Ramos (cell line): ENCODE measurements around the gene SEC11C.

Source experiments
- in situ Hi-C: fragments of 300-500 bp; cut with MboI; formaldehyde crosslinking; loops from one replicate; pipeline ENCODE4 v1.14.3; 2022; ENCODE audit warnings: low sequenced_read_pairs; ENCODE audit not compliant: unreplicated experiment

The SEC11C gene

GRCh38 chr18:59207506-59207905 lies 67.8 kb downstream of the SEC11C start:
- in situ Hi-C loops, result no loop called here
